HG03571 (cell line): ENCODE results near the gene LBP.
"Not testable (repeated sequence)": the region's sequence is repeated elsewhere in the genome, so short reads cannot be mapped to it uniquely, and the experiment has no call there.

ENCODE experiments used
- ATAC-seq: cut with Tn5 transposase; IDR thresholded peaks from one replicate; pipeline ENCODE4 v1.9.1; 2021; ENCODE audit not compliant: unreplicated experiment

Gene LBP

GRCh38 chr20:38346741-38347140 lies 459 bp downstream of the LBP start:
- ATAC-seq: no peak

- ATAC-seq: no peak
Measured at GRCh38 chr20:38349856-38350255, 3.6 kb downstream of the LBP start.

GRCh38 chr20:38350879-38351775 lies 4.8 kb downstream of the LBP start:
- no peak for ATAC-seq

- ATAC-seq: no peak
Measured at GRCh38 chr20:38353316-38353715, 7.0 kb downstream of the LBP start.

GRCh38 chr20:38354227-38354626 lies 7.9 kb downstream of the LBP start:
- no peak for ATAC-seq

GRCh38 chr20:38355161-38356012 lies 9.1 kb downstream of the LBP start:
- no peak for ATAC-seq

- ATAC-seq: no peak
Measured at GRCh38 chr20:38357653-38358207, 11.4 kb downstream of the LBP start.

GRCh38 chr20:38358556-38358955 lies 12.3 kb downstream of the LBP start:
- ATAC-seq: no peak

GRCh38 chr20:38363004-38363747 lies 16.9 kb downstream of the LBP start:
- no peak for ATAC-seq

- ATAC-seq: no peak
Measured at GRCh38 chr20:38369389-38369788, 23.1 kb downstream of the LBP start.

GRCh38 chr20:38372806-38373205 lies 26.5 kb downstream of the LBP start:
- ATAC-seq: no peak

- ATAC-seq: no peak
Measured at GRCh38 chr20:38373231-38373867, 27.1 kb downstream of the LBP start.

GRCh38 chr20:38373898-38374297 lies 27.6 kb downstream of the LBP start:
- ATAC-seq: no peak

GRCh38 chr20:38377039-38377685 lies 30.9 kb downstream of the LBP start:
- no peak for ATAC-seq

GRCh38 chr20:38377838-38378237 lies 31.6 kb downstream of the LBP start:
- ATAC-seq: not testable (repeated sequence)

GRCh38 chr20:38383147-38383546 lies 36.9 kb downstream of the LBP start:
- ATAC-seq: no peak

- no peak for ATAC-seq
Measured at GRCh38 chr20:38386004-38386403, 39.7 kb downstream of the LBP start.

GRCh38 chr20:38386851-38387250 lies 40.6 kb downstream of the LBP start:
- no peak for ATAC-seq

- no peak for ATAC-seq
Measured at GRCh38 chr20:38387953-38388352, 41.7 kb downstream of the LBP start.

- no peak for ATAC-seq
Measured at GRCh38 chr20:38392356-38392755, 46.1 kb downstream of the LBP start.
